Activated B cell treated with CpG ODN at 0.5 μM for 24 hours (primary cell): ENCODE data around the gene AMFR. TPM values are rescaled to one million over a fixed set of nuclear protein-coding genes. Genes with fewer than 3 reads are reported as not detected.
"Not testable (repeated sequence)": the region's sequence is repeated elsewhere in the genome, so short reads cannot be mapped to it uniquely, and the experiment has no call there.

ENCODE experiments used
- ATAC-seq: fragments of 200-7000 bp; cut with Tn5 transposase; one replicate; pipeline ENCODE4 v1.10.0; 2021; ENCODE audit warnings: low read depth, mild to moderate bottlenecking, moderate library complexity
- CTCF ChIA-PET: fragments of 350-600 bp; sonication (Branson Sonifier 250); formaldehyde crosslinking; loops from one replicate; lab custom pipeline; 2021; ENCODE audit warnings: antibody characterized with exemption; lab: Charles Lee
- POLR2A ChIA-PET: fragments of 350-600 bp; sonication (Branson Sonifier 250); formaldehyde crosslinking; loops from one replicate; lab custom pipeline; 2021; ENCODE audit warnings: antibody characterized with exemption; lab: Charles Lee
- DNase-seq: peaks from one replicate; pipeline ENCODE4 v3.0.0; 2022
- H3K27ac Mint-ChIP-seq: one replicate; pipeline ENCODE4 v1.8.0; 2020; ENCODE audit warnings: mixed read lengths
- H3K27me3 Mint-ChIP-seq: one replicate; pipeline ENCODE4 v1.8.0; 2021; ENCODE audit warnings: mixed read lengths
- H3K36me3 Mint-ChIP-seq: one replicate; pipeline ENCODE4 v1.8.0; 2021; ENCODE audit warnings: low read depth, mixed read lengths
- H3K4me1 Mint-ChIP-seq: one replicate; pipeline ENCODE4 v1.8.0; 2021; ENCODE audit warnings: mixed read lengths
- H3K4me3 Mint-ChIP-seq: one replicate; pipeline ENCODE4 v1.8.0; 2020; ENCODE audit warnings: mild to moderate bottlenecking, mixed read lengths
- H3K9me3 Mint-ChIP-seq: one replicate; pipeline ENCODE4 v1.8.0; 2020; ENCODE audit warnings: mixed read lengths
- intact Hi-C: fragments of 100-400 bp; cut with micrococcal nuclease; formaldehyde crosslinking; loops from one replicate; pipeline ENCODE4 v1.15.1; 2024
- total RNA-seq: library from RNA; stranded (reverse); gene quantifications from 2 replicates; pipeline ENCODE4 v1.2.3, GENCODE V29; 2022
- TF ChIP-seq, protein P1 (sequence below): fragments of 200-600 bp; IDR thresholded peaks from one replicate; pipeline ENCODE4 v1.8.0; 2022; ENCODE audit warnings: antibody characterized with exemption, mild to moderate bottlenecking

The AMFR gene
- total RNA-seq, 1 donor from 2014 or later = 134 TPM

DNA sequence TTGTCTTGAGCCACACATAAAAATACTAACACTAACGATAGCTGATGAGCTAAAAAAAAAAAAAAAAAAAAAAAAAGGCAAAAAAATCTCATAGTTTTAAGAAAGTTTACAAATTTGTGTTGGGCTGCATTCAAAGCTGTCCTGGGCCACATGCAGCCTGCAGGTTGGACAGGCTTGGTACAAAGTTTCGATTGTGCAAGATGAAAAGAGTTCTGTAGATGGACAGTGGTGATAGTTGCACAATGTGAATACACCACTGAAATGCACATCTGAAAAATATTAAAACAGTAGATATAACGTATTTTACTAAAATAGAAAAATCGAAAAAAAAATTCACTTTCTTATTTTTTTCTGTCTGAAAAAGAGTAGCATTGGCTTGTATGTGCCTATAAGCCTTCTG is 42.9 kb downstream of the AMFR start:
- intact Hi-C loops = no loop called here
- TF ChIP-seq, protein P1, sequence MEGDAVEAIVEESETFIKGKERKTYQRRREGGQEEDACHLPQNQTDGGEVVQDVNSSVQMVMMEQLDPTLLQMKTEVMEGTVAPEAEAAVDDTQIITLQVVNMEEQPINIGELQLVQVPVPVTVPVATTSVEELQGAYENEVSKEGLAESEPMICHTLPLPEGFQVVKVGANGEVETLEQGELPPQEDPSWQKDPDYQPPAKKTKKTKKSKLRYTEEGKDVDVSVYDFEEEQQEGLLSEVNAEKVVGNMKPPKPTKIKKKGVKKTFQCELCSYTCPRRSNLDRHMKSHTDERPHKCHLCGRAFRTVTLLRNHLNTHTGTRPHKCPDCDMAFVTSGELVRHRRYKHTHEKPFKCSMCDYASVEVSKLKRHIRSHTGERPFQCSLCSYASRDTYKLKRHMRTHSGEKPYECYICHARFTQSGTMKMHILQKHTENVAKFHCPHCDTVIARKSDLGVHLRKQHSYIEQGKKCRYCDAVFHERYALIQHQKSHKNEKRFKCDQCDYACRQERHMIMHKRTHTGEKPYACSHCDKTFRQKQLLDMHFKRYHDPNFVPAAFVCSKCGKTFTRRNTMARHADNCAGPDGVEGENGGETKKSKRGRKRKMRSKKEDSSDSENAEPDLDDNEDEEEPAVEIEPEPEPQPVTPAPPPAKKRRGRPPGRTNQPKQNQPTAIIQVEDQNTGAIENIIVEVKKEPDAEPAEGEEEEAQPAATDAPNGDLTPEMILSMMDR = no peak
- DNase-seq = no peak
- CTCF ChIA-PET = no interaction called here
- H3K9me3 Mint-ChIP-seq = peaks cover 15% of the 10 kb centered on the region
- no peaks in the 10 kb centered on the region for H3K27me3 Mint-ChIP-seq
- ATAC-seq = no peak
- no peak overlapping the region for H3K4me3 Mint-ChIP-seq
- H3K36me3 Mint-ChIP-seq = peaks cover 99% of the 10 kb centered on the region
- POLR2A ChIA-PET = interaction anchor here (0.7 kb wide), 1 partner anchor 568 kb away, joined by 4 read pairs; no protein-coding TSS in a partner anchor
- H3K27ac Mint-ChIP-seq = no peak overlapping the region
- no peaks in the 10 kb centered on the region for H3K4me1 Mint-ChIP-seq

GRCh38 chr16:56380778-56381485 is 44.4 kb downstream of the AMFR start:
- H3K4me1 Mint-ChIP-seq, ATAC-seq, POLR2A ChIA-PET, CTCF ChIA-PET, H3K4me3 Mint-ChIP-seq, intact Hi-C loops, H3K27me3 Mint-ChIP-seq, DNase-seq: not testable (repeated sequence)
- peaks cover 97% of the 10 kb centered on the region for H3K36me3 Mint-ChIP-seq
- peaks cover 15% of the 10 kb centered on the region for H3K9me3 Mint-ChIP-seq
- H3K27ac Mint-ChIP-seq = peak overlapping the region; percentile 10

- DNase-seq, CTCF ChIA-PET, ATAC-seq, H3K27me3 Mint-ChIP-seq, H3K27ac Mint-ChIP-seq, POLR2A ChIA-PET, H3K4me1 Mint-ChIP-seq, intact Hi-C loops, H3K4me3 Mint-ChIP-seq: not testable (repeated sequence)
- Mint-ChIP-seq H3K9me3 (peaks cover 15% of the 10 kb centered on the region), H3K36me3 (peaks cover 90% of the 10 kb centered on the region)
Measured at GRCh38 chr16:56379044-56379443, 46.3 kb downstream of the AMFR start.

DNA sequence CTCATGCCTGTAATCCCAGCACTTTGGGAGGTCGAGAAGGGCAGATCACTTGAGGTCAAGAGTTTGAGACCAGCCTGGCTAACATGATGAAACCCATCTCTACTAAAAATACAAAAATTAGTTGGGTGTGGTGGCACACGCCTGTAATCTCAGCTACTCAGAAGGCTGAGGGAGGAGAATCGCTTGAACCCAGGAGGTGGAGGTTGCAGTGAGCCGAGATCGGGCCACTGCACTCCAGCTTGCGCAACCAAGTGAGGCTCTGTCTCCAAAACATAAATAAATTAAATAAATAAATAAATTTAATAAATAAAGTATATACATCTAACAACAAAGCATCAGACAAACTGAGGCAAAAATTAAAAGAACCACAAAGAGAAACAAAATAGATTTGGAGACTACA is 49.6 kb downstream of the AMFR start:
- DNase-seq, H3K27ac Mint-ChIP-seq, POLR2A ChIA-PET, intact Hi-C loops, H3K27me3 Mint-ChIP-seq, CTCF ChIA-PET, H3K4me3 Mint-ChIP-seq, H3K4me1 Mint-ChIP-seq, H3K9me3 Mint-ChIP-seq, ATAC-seq: not testable (repeated sequence)
- peaks cover 86% of the 10 kb centered on the region for H3K36me3 Mint-ChIP-seq

DNA sequence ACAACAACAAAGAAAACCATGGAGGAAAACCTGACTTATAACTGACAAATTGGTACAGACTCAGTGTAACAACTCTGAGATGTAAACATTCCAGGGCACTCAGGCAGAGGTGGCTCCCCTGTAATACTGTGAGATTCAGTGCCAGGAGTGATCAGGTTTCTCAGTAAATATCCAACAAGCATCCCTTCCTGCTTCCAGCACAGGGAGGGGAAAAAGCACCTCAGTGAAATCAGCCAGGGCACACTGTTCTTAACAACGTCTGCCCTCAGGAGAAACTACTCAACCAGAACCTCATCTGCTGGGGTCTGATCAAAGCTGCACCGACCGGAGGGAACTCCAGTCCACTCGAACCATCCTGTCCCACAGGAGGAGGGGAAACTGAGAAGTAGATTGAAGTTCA is 52.3 kb downstream of the AMFR start:
- no peak overlapping the region for H3K4me3 Mint-ChIP-seq
- no peaks in the 10 kb centered on the region for H3K9me3 Mint-ChIP-seq
- ChIA-PET POLR2A (no interaction called here), CTCF (no interaction called here)
- no peak for ATAC-seq
- intact Hi-C loops = no loop called here
- TF ChIP-seq, protein P1 = no peak
- H3K27me3 Mint-ChIP-seq = no peaks in the 10 kb centered on the region
- H3K36me3 Mint-ChIP-seq = peaks cover 80% of the 10 kb centered on the region
- no peak for DNase-seq
- no peaks in the 10 kb centered on the region for H3K4me1 Mint-ChIP-seq
- H3K27ac Mint-ChIP-seq = no peak overlapping the region

GRCh38 chr16:56372013-56372634 is 53.2 kb downstream of the AMFR start:
- ChIA-PET POLR2A (no interaction called here), CTCF (no interaction called here)
- Mint-ChIP-seq H3K27ac (no peak overlapping the region), H3K36me3 (peaks cover 80% of the 10 kb centered on the region), H3K9me3 (no peaks in the 10 kb centered on the region), H3K27me3 (no peaks in the 10 kb centered on the region), H3K4me3 (no peak overlapping the region), H3K4me1 (no peaks in the 10 kb centered on the region)
- no peak for ATAC-seq
- TF ChIP-seq, protein P1 = no peak
- intact Hi-C loops = no loop called here
- DNase-seq = no peak
